HG03442 (cell line): ENCODE data around the gene MTMR1.

Source experiments
- ATAC-seq: cut with Tn5 transposase; IDR thresholded peaks from one replicate; pipeline ENCODE4 v1.9.1; 2021; ENCODE audit warnings: mild to moderate bottlenecking, moderate library complexity; ENCODE audit not compliant: unreplicated experiment

Gene MTMR1

GRCh38 chrX:150696331-150696730, 3.1 kb downstream of the MTMR1 start:
- no peak for ATAC-seq

GRCh38 chrX:150696866-150697265, 3.7 kb downstream of the MTMR1 start:
- no peak for ATAC-seq

- ATAC-seq, result no peak
Measured at GRCh38 chrX:150697641-150698040, 4.4 kb downstream of the MTMR1 start.

DNA sequence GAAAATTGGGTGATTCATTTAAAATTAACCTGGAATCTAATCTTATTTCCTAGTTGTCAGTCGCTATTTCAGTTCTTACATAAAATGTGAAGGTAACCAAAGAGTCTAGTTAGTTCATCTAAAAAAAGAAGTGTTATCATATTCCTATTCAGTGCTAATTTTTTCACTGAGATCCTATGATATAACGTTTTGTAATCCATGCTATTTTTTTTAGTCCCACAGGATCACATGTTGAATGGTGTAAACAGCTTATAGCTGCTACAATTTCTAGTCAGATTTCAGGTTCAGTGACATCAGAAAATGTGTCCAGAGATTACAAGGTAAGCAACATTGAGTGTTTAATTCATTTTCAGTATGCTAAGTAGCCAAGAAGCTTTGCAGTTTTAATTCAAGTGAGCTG, 5.8 kb downstream of the MTMR1 start:
- no peak for ATAC-seq

DNA sequence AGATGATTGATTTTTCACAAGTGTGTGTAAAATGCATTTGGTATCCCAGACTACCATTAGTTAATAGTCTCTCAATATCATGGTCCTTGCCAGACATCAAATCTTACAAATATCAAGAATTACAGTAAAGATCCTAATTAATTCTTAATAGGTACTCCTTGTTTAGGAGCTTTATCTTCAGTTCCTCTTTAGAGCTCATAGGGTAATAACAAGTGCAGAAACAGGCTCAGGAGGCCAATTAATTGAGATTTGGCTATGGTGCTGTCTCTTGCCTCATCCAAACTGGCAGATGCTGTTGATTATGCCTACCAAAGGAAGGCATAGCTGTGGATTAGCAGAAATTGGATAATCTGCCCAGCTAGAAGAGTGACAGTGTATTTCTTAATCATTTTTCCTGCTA, 6.9 kb downstream of the MTMR1 start:
- no peak for ATAC-seq

DNA sequence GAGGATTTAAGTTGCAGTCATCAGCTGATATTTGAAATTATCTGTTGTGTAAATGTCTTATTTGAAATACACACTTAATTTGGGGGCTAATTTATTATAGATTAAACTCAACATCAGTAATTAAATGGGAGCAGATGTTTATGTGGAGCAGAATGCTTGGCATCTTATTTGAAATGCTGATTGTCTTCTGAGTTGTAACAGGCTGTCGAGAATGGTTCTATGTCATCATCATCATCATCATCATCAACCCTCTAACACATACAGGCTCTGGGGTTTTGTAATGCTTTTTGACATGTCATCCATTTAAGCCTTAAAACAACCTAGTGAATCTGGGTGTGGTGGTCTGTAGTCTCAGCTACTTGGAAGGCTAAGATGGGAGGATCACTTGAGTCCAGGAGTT, 8.2 kb downstream of the MTMR1 start:
- ATAC-seq, result no peak

DNA sequence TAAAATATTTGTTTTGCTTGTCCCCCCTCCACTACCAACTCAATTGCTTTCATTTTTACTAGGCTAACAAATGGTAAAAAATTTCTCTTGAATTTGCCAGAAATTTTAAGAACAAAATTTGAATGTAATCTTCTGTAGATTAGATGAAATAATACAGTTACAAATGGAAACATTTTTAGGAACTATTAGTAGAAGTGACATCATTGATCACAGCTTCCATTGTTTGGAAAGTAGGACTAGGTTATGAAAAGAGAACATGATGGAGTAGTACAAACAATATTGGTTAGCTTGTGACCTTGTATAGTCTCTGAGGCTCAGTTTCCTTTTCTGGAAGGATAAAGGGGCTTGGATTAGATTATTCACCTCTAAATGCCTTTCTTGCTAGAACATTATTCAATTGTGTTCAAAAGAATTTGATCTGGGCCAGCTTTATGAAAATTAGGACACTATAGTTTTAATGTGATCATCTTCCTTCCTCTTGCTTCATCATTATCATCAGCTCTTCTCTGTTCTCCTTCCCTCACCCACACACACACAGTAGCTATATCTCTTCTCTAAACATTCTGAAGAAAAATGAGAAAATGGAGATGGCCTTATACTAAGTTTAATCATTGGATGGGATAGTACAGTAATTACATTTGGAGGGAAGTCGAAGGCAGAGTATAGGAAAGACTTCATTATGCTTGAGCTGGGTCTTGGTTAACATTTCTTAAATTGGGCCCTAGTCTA, 9.9 kb downstream of the MTMR1 start:
- ATAC-seq, result no peak

GRCh38 chrX:150703695-150703974, 10.4 kb downstream of the MTMR1 start:
- no peak for ATAC-seq

DNA sequence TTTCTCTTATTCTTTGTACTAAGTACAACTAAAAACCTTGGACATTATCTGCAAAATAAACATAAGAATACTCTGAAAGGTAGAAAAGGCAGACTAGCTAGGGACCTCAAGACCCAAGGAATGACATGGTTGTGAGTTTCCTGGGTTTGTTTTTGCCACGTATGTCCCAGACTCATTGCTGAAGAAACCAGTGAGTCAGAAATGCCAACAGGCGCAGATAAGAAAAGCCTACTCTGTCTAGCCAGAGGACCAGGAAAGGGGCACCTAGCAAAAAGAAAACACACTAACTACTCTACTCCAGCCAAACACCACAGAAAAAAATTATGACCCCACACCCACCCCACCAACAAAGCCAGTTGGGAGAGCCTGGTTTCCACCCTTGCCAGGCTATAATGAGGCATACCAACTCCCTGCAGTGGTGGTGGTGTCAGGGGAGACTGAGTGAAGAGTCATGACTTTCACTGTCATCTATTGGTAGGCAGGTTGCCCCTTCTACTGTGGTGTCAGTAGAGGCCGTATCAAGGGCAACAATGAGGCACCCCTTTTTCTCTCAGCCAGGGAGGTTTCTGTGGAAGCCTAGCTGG, 10.9 kb downstream of the MTMR1 start:
- no peak for ATAC-seq

DNA sequence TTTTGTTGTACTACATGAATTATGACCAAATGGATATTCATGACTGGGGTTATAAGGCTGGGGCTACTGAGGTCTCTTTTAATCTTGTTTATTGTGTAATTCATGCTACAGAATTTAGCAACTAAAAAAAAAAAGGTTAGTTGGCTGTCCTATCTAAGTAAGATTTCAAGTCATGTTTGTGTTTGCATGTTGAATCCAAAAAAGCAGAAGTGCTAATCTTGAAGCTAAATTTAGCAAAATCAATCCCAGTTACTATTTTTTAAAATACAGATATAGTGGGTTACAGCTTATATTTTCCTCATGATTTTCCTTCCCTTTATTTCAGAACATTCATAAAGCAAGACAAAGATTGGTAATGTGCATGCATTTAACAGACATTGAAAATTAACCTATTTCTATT, 19.4 kb downstream of the MTMR1 start:
- ATAC-seq, result no peak

DNA sequence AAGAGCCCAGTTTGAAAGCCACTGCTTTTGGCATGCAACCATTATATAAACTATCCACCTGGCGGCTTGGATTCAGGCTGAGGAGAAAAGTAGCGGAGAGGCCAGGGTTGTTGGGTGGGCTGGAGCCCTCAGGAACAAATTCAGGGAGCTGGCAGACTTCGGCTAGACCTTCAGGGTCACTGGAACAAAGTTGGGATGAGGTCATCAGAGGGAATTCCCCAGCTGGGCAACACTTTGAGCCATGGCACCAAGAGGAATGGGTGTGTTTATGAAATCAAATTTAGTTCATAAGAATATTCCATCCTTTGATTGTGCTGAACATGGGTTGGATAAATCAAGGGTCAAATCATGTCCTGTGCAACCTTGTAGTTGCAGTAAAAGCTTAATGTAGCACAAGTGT, 22.0 kb downstream of the MTMR1 start:
- no peak for ATAC-seq

- no peak for ATAC-seq
Measured at GRCh38 chrX:150719621-150720020, 26.4 kb downstream of the MTMR1 start.

GRCh38 chrX:150729956-150730355, 36.8 kb downstream of the MTMR1 start:
- ATAC-seq, result no peak

- ATAC-seq, result no peak
Measured at GRCh38 chrX:150730719-150731118, 37.5 kb downstream of the MTMR1 start.

DNA sequence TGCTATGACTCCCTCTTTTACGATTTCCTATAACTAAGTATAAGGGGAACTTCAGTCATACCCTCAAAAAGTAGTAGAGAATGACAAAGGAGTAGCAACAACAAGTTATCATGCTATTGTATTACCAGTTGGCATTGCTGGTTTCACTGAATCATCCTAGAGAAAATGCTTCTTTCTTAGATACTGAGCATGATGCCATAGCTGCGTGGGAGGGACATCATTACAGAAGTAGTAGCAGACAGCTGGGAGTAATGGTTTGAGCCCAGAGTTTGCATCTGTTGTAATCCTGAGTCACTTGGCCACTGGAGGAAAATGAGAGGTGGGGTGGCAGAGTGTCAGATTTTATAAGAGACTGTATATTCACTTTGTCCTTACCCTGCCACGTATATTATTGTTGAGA, 38.6 kb downstream of the MTMR1 start:
- no peak for ATAC-seq

- no peak for ATAC-seq
Measured at GRCh38 chrX:150736475-150736874, 43.3 kb downstream of the MTMR1 start.

DNA sequence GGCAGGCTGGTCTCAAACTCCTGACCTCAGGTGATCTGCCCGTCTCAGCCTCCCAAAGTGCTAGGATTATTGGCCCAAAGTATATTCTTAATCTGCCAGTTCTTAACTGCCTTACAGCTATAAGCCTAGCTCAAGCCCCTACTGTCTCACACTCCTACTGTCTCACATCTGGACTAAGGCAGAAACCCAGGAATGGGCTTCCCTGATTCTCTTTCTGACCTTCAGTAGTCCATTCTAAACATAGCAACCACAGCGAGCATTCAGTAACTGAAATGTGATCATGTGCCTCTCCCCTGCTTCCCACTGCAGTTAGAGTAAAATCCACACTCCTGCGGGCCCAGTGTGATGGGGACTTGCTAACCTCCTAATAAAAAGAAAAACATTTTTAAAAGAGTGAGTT, 58.9 kb downstream of the MTMR1 start:
- no peak for ATAC-seq

DNA sequence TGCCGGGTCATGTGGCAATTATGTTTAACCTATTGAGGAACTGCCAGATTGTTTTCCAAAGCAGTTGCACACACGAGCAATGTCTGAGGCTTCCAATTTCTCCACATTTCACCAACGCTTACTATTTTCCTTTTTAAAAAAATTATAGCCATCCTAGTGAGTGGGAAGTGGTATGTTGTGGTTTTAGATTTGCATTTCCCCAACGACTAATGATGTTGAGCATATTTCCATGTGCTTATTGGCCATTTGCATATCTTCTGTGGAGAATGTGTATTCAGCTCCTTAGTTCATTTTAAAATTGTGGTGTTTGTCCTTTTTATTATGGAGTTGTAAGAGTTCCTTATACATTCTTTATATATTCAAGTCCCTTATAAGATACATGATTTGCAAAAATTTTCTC, 60.2 kb downstream of the MTMR1 start:
- no peak for ATAC-seq

DNA sequence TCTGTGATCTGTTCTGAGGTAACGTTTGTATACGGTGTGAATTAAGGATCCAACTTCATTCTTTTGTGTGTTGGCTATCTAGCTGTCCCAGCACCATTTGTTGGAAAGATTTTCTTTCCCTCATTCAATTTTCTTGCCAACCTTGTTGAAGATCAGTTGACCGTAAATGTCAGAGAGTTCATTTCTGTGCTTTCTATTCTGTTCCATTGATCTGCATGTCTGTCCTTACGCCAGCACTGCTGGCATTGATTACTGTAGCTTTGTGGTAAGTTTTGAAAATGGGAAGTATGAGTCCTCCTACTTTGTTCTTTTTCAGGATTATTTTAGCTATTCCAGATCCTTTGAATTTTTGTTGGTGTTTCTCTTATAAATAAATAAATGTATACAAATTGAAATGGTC, 60.8 kb downstream of the MTMR1 start:
- no peak for ATAC-seq

DNA sequence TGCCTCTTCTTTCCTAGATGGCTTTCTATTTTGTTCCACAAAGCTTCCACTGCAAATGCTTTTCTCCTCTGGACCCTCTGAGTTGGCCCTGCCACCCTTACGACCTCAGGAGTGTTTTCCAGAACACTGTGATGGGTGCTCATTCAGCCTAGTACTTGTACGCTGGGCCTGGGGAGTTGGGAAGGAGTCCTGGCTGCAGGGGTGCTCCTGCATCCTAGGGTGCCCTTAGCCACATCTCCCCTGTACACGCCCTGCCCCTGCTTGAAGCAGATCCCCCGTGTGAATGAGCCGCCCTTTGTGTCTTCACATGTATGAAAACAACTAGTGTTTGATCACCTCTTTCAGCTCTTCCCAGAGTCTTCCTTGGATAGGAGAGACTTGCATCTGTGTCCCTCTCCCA, 64.2 kb downstream of the MTMR1 start:
- ATAC-seq, result no peak

DNA sequence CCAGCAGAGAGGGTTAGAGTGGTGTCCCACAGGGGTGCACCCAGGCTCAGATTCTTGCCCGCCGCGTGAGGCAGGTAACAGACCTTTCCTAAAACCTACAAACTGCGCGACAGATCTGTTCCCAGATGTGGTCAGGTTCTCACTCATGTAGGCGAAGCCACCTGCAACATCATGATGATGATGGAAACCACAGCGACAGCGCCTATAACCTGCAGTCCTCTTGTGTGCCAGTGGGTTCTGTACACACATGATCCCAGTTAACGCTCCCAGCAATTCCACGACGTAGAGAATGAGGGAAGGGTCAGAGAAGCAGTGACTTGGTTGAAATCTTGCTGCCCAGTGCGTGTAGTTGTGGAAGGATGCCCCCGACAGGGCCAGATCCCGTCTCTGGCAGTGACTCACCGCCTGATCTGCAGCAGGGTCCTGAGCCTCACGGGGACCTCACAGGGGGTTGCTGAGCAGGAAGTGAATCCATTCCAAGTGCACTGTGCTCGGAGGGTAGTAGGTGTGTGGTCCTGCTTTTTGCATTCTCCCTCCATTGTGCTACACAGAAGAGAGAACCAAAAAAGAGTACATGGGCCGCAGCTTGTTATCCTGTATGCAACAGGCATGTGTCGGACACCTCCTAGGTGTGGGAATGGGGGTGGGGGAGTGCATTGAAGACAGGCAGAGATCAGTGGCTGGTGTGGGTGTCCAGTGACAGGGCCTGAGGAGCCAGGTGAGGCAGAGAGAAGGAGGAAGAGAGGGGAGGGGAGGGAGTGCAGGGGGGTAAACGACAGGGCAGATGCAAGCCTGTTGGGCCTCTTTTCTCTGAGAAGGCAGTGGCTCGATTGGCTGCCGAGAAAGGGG, 66.6 kb downstream of the MTMR1 start:
- no peak for ATAC-seq

GRCh38 chrX:150761176-150761818, 68.1 kb downstream of the MTMR1 start:
- no peak for ATAC-seq
